Jurkat, Clone E6-1 (cell line): ENCODE measurements around the gene UBE2Z.
"Not testable (repeated sequence)": the region's sequence is repeated elsewhere in the genome, so short reads cannot be mapped to it uniquely, and the experiment has no call there.

Source experiments
- DNase-seq: peaks from one replicate; pipeline ENCODE4 v3.0.0-alpha.2; 2011; ENCODE audit warnings: low read depth, low spot score
- H3K4me3 ChIP-seq: 2 replicates; pipeline ENCODE4 v1.5.1; 2011; ENCODE audit warnings: mild to moderate bottlenecking, low read length, control low read depth, moderate library complexity

Gene UBE2Z

DNA sequence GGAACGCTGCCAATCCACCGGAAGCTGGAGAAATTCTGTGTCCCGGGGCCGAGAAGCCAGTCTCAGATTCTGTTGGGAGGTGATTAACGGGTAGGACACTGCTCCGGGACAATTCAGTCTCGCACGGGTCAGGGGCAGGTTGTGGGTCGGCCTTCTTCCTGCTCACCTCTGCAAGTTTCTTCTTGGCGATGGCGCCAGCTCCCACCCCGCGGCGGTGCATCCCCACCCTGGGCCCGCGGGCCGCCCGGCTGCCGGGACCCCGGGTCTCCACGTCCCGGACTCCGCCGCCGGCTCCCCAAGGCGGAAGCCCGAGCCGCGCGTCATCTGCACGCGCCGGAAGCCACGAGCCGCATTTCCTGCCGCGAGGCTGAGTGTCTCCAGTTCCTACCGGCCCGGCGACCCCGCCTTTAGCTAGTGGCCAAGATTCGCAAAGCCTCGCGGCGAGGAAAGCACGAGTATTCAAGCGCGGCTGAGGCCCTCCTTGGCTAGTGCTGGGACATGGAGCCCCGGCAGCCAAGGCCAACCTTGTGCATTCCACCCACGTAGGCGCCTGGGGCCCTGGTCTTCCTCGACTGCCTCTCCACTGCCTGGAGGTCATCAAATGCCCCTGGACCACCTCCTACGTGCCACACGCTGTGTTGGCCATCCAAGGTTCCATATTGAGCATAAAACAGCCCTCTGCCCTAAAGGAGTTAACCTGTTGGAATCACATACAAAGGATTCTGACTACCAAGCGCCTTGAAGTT is 36.5 kb downstream of the UBE2Z start, which contains the start of gene SNF8:
TSS of gene SNF8 (minus strand) at position 328 of the 746 bp plus-strand sequence. CDS start at position 220, 108 bp downstream.
- DNase-seq: peak; percentile 81
- peak within 1 kb of the TSS; percentile 98 for H3K4me3 ChIP-seq

DNA sequence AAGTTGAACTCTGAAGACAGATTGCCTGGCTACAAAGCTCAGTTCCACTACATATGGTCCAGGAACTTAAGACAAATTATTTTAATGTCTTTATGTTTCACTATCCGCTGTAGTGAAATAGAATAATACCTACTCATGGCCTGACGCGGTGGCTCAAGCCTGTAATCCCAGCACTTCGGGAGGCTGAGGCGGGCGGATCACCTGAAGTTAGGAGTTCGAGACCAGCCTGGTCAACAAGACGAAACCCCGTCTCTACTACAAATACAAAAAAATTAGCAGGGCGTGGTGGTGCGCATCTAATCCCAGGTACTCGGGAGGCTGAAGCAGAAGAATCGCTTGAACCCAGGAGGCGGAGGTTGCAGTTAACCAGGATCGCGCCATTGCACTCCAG is 37.0 kb downstream of the UBE2Z start:
- DNase-seq: not testable (repeated sequence)
- H3K4me3 ChIP-seq: peak overlapping the region; percentile 98

DNA sequence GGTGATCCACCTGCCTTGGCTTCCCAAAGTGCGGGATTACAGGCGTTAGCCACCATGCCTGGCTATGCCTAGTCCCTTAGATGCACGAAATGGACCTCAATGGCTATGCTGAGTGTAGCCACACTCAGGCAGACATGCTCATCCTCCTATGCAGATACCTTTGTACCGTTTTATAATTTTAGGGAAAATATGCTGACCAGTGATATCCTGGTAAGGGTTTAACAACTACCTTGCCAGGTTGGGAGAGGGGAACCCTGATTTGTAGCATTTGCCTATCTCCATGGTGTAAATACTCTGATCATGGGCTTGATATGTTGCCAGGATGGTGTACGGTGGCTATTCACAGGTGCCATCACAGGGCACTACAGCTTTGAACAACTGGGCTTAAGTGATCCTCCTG is 43.4 kb downstream of the UBE2Z start:
- no peak overlapping the region for H3K4me3 ChIP-seq
- no peak for DNase-seq

DNA sequence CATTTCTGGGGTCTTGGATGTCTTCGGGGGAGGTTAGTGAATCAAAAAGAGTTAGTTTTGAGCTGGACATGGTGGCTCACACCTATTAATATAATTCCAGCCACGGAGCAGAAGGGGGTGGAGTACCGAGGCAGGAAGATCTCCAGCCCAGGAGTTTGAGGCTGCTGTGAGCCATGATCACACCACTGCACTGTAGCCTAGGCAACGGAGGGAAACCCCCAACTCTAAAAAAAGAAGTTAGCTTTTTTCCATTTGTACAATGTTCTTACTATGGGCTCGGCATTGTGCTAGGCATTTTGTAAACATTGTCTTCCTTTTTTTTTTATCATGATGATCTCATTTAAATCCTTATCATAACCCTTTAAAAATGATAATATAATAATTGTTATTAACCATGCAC is 44.7 kb downstream of the UBE2Z start:
- H3K4me3 ChIP-seq: no peak overlapping the region
- no peak for DNase-seq

DNA sequence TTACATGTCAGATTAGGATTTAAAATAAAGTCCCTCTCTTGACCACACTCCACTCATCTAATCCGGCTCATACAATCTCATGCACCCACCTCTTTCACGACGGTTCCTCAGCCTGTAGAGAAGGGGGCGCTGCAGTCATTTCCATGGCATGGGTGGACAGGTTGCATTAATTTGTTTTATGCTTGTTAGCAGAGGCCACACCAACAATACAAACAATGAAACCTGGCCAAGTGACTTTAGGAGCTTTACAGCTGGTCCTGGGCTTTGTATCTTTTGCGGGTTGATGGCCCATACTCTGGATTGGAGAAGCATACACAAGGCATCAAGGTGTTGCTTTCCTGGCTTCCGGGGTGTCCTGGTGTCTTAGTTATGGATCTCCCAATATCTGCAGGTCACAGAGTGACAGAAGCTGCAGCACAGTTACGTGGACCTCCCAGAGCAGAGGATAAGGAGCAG is 46.1 kb downstream of the UBE2Z start:
- no peak for DNase-seq
- no peak overlapping the region for H3K4me3 ChIP-seq

DNA sequence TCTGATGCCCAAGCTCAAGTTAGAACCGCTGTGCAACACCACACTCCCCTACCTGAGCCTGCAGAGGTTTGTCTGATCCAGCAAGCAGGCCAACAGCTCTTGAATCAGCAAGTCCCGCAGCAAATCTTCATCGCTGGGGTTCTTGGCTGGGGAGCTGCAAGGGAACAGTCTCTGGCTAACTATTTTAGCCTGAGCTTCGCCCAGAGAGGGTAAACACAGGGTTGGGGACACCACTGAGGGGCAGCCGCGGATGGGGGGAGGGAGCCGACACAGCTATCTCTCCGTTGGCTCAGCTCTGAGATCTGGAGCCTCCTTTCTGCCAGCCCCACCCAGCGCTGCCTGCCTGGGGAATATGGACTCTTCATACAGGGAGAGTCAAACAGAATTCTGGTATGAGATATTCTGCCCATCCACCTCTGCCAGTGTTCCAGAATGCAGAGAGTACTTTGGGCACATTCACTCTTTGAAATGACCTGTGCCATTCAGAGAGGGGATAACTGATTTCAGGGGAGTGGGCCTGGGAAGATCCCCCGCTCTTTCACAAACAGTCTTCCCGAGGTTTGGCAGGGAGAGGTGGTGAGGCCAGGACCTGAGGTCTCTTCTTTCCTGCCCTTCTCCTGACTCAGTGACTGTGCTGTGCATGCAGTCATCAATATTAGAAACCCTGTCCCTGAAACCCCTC is 52.8 kb downstream of the UBE2Z start:
- DNase-seq: no peak
- H3K4me3 ChIP-seq: no peak overlapping the region

DNA sequence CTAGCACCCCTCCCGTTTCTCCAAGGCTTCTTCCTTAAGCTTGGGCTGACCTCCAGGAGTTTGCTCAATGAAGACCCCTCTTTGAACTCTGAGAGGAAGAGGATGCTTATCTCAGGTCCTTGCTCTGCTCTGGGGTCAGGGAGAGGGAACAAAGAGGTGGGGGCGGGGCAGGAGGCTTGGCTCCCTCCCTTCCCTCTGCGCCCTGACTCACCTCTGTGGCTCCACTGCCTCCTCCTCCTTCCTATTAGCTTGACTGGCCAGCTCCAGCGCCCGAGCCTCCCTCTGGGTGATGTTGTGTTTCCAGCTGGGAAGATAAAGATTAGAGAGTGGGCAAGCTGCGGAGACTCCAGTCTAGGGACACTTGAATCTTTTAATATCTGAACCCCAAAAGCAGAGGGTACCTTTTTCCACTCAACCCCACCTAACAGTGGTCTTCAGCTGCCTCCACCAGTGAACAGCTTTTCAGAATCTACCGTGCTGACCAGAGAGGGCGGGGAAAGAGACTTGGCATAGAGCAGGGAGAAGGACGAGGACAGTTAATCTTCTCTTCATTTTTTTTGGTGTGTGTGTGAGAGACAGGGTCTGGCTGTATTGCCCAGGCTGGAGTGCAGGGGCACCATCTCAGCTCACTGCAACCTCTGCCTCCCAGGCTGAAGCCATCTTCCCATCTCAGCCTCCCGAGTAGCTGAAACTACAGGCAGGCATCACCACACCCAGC is 53.5 kb downstream of the UBE2Z start:
- no peak overlapping the region for H3K4me3 ChIP-seq
- DNase-seq: no peak

DNA sequence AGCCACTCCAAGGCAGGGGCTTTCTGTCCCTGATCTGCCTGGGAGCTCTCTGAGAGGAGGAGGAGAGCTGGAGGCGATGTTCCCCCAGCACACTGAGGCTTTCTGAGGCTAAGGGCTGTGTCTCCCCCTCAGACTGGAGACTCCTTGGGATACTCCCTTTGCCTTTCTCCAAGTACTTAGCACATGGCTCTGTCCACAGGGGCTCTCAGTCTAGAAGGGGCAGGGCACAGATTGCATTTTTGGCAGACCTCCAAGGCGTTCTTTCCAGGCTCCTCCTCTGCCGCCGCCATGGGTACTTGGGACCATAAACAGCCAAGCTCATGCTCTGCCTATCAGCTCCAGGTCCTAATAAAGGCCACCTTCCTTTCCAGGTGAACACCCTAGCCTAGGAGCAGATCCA is 62.0 kb downstream of the UBE2Z start:
- H3K4me3 ChIP-seq: no peak overlapping the region
- no peak for DNase-seq

DNA sequence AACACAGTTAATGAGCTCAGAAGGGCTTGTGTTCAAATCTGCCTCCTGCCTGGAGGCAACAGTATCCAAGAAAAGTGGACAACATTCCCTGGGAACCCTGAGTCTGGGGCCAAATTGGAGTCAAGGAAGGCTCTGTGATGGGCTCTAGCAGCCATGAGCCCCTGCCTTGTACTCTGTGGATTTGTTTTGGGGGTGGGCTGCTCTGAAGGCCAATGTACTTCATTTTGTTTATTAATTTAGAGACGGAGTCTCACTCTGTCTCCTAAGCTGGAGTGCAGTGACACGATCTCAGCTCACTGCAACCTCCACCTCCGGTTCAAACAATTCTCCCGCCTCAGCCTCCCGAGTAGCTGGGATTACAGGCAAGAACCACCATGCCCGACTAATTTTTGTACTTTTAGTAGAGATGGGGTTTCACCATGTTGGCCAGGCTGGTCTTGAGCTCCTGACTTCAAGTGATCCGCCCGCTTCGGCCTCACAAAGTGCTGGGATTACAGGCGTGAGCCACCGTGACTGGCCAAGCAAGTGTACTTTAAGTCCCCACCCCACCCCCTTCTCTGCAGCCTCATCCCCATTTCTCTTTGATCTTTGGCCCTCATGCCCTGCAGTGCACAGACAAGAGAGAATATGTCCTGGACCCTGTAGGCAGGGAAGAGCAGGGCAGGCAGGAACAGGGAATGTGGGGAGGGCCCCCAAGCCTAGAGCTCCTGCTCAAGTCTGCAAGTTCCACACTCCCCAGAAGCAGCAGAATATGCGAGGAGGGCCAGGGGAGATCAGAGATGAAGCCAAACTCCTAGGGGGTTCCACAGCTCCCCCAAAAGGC is 62.9 kb downstream of the UBE2Z start:
- no peak for DNase-seq
- H3K4me3 ChIP-seq: no peak overlapping the region

DNA sequence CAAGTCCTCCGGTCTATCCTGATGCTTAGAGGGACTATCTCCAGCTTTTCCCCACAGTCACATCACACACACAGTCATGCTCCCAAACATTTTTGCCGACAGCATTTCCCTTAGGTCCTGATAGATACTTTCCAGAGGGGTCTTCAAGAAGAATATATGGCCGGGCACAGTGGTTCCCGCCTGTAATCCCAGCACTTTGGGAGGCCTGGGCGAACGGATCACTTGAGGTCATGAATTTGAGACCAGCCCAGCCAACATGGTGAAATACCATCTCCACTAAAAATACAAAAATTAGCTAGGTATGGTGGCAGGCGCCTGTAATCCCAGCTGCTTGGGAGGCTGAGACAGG is 64.5 kb downstream of the UBE2Z start:
- no peak for DNase-seq
- no peak overlapping the region for H3K4me3 ChIP-seq

DNA sequence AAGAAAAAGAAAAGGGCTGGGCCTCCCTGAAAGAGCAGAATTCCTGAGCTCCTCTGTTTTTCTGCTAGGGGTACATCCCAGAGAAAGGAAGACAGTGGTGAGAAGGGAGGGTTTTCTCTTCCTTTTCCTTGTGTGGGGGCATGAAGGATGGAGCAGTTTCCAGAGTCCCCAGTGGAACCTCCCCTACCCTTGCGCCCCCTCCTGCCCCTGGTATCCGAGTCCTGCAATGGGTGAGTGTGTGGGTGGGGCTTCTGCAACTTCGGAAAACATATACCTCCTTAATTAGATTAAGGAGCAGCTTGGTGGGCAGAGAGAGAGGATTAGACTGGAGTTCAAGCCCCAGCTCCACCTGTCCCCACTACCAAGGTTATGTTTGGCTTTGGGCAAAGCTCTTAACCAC is 65.6 kb downstream of the UBE2Z start:
- DNase-seq: no peak
- H3K4me3 ChIP-seq: no peak overlapping the region
